RPMI8226 (cell line): ENCODE measurements around the gene UBE2G2.
"Not testable (repeated sequence)": the region's sequence is repeated elsewhere in the genome, so short reads cannot be mapped to it uniquely, and the experiment has no call there.

Experiments
- DNase-seq: peaks from one replicate; pipeline ENCODE4 v3.0.0-alpha.2; 2015

The UBE2G2 gene

GRCh38 chr21:44835647-44835973, 34.0 kb upstream of the UBE2G2 start:
- no peak for DNase-seq

DNA sequence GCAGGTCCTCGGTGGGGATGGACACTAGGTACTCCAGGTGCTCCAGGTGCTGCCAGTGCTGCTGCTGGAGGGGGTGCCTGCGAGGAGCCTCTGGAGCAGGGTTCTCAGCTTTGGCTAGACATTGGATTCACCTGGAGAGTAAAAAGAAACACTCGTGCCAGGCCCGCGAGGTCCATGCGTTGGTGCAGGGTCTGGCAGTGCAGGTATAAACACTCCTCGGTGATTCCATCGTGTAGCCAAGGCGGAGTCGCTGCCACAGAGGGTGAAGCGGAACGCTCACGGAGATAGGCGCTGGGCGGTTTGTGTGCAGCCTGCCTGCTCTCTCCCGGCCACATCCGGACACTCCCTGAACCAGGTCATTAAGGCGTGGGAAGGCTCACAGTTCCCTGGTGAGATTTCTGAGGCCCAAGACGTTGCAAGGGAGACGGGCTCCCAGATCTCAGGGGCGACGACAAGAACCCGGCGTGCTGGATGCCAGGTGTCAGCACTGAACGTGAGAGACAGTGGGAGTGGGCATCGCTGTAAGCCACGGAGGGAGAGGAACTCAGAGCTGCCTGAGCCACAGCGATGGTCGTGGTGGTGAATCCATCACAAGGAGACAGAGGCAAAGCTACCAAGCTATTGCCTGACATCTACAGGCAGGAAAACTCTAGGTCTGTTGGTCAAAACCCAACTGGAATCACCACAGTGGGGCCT, 33.5 kb upstream of the UBE2G2 start:
- no peak for DNase-seq

- no peak for DNase-seq
Observed at GRCh38 chr21:44834231-44834950, 32.8 kb upstream of the UBE2G2 start.

GRCh38 chr21:44833663-44834062, 32.0 kb upstream of the UBE2G2 start:
- no peak for DNase-seq

- DNase-seq = not testable (repeated sequence)
Observed at GRCh38 chr21:44832516-44833255, 31.1 kb upstream of the UBE2G2 start.

GRCh38 chr21:44831227-44831860, 29.7 kb upstream of the UBE2G2 start:
- no peak for DNase-seq

GRCh38 chr21:44829507-44830092, 28.0 kb upstream of the UBE2G2 start:
- DNase-seq = no peak

DNA sequence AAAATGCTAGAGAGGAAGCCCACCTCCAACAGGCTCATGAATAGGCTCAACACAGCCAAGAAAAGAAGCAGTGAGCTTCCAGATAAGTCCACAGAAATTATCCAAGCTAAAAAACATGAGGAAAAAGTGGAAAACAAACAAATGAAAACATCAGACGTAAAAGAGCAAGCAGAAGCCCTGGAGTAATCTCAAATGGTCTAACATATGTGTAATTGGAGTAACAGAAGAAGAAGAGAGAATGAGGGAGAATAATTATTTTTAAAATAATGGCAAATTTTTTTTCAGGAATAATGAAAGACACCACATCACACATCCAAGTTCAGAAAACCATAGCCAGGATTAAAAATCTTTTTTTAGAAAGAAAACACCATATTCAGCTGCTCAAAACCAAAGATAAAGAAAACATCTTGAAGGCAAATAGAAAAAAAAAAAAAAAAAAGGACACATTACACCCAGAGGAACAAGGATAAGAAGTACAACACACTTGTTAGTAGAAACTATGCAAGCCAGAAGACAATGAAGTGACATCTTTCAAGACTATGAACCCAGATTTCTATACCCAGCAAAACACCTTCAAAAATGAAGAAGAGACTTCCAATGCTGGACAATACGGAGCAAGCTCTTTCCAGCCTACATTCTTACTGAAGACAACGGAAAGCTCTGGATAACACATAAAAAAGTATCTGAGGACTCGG, 26.9 kb upstream of the UBE2G2 start:
- no peak for DNase-seq

- no peak for DNase-seq
Observed at GRCh38 chr21:44823179-44823660, 21.6 kb upstream of the UBE2G2 start.

DNA sequence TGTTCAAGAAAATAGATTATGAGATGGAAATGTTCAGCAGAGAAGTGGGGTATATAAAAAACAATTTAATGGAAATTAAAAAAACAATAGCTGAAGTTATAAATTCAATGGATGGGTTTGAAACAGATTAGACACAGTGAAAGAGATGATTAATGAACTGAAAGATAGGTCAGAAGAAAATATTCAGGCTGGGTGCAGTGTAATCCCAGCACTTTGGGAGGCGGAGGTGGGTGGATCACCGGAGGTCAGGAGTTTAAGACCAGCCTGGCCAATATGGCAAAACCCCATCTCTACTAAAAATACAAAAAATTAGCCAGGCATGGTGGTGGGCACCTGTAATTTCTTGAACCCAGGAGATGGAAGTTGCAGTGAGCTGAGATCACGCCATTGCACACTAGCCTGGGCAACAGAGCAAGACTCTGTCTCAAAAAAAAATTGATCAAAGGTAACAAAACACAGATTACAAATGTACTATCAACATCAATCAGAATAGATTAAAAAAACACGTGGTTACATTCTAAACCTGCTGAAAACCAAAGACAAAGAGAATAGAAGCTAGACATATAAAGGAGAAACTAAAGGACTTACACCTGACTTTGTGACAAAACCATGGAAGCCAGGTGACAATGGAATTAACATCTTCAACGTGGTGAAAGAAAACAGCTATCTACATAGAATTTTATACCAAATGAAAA, 21.0 kb upstream of the UBE2G2 start:
- no peak for DNase-seq

DNA sequence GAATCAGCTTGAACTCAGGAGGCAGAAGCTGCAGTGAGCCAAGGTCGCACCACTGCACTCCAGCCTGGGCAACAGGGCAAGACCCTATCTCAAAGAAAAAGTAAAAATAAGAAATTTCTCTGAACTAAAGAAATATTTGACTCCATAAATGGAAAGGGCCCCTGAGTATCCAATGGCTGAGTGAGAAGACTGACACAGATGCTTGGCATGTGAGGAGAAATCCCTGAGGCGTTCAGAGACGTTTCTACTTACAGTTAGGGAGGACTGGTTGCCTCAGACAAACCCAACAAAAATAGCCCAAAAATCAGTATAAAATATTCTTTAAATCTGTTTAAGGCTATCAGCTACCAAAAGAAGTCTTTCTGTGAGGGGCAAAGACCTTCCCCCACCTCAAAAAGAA, 19.2 kb upstream of the UBE2G2 start:
- no peak for DNase-seq

- no peak for DNase-seq
Observed at GRCh38 chr21:44819283-44820243, 17.9 kb upstream of the UBE2G2 start.

- no peak for DNase-seq
Observed at GRCh38 chr21:44818640-44819011, 17.0 kb upstream of the UBE2G2 start.

- peak; percentile 91 for DNase-seq
Observed at GRCh38 chr21:44817914-44818639, 16.5 kb upstream of the UBE2G2 start, which contains the start of gene SUMO3. Gene SUMO3 (minus strand): TSS chr21:44818062. CDS start chr21:44817968, 94 bp downstream.

GRCh38 chr21:44817506-44817880, 15.9 kb upstream of the UBE2G2 start:
- DNase-seq = peak; percentile 95

- no peak for DNase-seq
Observed at GRCh38 chr21:44816761-44817505, 15.3 kb upstream of the UBE2G2 start.

- DNase-seq = no peak
Observed at GRCh38 chr21:44815852-44816628, 14.4 kb upstream of the UBE2G2 start.

DNA sequence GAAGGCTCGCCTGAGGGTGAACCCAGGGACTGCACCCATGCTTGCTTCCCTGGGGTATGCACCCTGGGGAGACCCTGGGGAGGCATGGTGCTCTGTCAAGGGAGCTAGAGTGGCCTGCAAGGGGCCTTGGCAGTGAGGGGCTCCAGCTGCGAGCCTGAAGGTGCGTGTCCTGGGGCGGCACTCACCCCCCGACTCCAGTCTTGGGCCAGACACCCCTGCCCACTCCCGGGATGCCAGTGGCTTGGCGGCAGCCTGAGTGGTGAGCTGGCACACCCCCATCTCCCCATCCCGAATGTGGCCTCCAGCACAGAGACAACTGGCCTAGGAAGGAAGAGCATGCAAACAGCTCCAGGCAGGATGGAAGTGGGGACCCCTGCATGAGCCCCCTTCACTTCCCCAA, 13.6 kb upstream of the UBE2G2 start:
- no peak for DNase-seq
